GM21423 (cell line): ENCODE measurements around the gene DCAF7.
A peak's percentile ranks its signal among the peaks of the same experiment; 100 is the strongest.

Experiments
- ATAC-seq: cut with Tn5 transposase; IDR thresholded peaks from one replicate; pipeline ENCODE4 v1.9.1; 2021; ENCODE audit warnings: mild to moderate bottlenecking, moderate library complexity; ENCODE audit not compliant: unreplicated experiment

Gene DCAF7, protein sequence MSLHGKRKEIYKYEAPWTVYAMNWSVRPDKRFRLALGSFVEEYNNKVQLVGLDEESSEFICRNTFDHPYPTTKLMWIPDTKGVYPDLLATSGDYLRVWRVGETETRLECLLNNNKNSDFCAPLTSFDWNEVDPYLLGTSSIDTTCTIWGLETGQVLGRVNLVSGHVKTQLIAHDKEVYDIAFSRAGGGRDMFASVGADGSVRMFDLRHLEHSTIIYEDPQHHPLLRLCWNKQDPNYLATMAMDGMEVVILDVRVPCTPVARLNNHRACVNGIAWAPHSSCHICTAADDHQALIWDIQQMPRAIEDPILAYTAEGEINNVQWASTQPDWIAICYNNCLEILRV

DNA sequence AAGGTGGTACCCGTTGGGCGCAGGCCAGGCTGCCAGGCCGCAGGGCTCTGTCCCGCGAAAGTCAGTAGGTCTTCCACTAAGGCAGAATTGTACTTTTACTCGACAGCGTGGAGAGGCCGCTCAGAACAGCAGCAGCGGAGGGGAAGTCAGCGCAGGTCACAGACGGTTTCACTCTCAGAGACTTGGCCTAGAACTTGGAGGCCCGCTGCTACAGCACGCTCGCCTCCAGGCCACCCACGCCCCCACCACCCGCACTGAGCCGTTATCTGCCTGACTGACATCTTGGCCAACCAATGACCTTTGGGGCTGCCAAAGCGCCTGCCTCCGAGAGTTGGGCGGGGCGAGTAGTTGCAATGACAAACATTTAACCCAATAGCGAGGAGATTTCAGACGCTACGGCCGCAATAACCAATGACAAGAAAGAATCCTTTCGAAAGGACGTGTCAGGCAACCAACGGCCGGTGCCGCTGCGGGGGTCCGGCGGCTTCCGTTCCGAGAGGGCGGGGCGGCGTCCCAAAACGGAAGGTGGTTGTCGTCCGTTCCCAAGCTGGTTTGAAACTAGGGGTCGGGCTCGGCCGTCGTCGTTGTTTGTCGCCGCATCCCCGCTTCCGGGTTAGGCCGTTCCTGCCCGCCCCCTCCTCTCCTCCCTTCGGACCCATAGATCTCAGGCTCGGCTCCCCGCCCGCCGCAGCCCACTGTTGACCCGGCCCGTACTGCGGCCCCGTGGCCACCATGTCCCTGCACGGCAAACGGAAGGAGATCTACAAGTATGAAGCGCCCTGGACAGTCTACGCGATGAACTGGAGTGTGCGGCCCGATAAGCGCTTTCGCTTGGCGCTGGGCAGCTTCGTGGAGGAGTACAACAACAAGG is at the start of gene DCAF7:
DCAF7 (plus strand) TSS at position 532 of the 871 bp plus-strand sequence; CDS start at position 733, 201 bp downstream.
- peak; percentile 93 for ATAC-seq

GRCh38 chr17:63500543-63501390 is 49.5 kb upstream of the DCAF7 start:
- ATAC-seq = no peak

DNA sequence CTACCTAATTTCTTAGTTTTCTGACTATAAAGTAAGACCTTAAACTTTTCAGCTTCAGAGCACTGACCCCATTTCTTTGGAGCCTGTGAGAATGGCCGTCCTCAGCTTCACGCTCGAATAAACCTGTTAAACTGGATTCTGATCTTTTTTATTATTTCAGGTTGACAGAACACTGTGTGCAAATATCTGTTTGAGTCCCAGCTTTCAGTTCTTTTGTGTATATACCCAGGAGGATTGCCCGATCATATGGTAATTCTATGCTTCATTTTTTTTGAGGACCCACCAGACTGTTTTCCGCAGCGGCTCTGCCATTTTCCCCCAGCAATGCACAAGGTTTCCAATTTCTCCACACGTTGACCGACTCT is 47.0 kb upstream of the DCAF7 start:
- ATAC-seq = no peak

GRCh38 chr17:63504261-63504660 is 46.0 kb upstream of the DCAF7 start:
- no peak for ATAC-seq

DNA sequence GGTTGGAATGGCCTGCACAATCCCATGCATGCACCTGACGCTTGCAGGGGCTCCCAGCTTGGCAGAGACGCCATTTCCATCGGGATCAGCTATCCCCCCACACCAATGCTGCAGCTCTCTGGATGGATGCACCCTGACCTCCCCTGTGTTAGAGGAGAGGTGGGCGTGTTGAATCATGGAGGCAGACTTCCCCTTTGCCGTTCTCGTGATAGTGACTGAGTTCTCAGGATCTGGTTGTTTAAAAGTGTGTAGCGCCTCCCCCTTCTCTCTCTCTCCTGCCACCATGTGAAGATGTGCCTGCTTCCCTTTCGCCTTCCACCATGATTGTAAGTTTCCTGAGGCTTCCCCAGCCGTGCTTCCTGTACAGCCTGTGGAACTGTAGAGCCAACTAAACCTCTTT is 44.9 kb upstream of the DCAF7 start:
- no peak for ATAC-seq

GRCh38 chr17:63506627-63507026 is 43.6 kb upstream of the DCAF7 start:
- no peak for ATAC-seq

GRCh38 chr17:63511331-63511730 is 38.9 kb upstream of the DCAF7 start:
- ATAC-seq = no peak

DNA sequence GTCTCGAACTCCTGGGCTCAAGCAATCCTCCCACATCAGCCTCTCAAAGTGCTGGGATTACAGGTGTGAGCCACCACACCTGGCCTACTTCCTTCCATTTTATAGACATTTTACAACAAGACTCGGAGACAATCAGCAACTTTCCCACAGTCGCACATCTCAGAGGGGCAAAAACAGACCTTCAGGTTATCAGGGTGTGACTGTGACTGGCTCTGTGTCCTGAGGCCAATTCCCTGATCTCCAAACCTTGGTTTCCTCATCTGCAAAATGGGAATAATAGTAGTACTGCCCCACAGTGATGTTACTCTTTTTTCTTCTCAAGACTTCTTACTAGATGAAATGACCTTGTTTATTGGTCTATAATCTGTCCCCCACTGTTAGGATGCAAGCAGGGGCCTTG is 37.9 kb upstream of the DCAF7 start:
- ATAC-seq = no peak

GRCh38 chr17:63512896-63513644 is 37.2 kb upstream of the DCAF7 start:
- ATAC-seq = no peak

GRCh38 chr17:63514477-63514876 is 35.8 kb upstream of the DCAF7 start:
- no peak for ATAC-seq

DNA sequence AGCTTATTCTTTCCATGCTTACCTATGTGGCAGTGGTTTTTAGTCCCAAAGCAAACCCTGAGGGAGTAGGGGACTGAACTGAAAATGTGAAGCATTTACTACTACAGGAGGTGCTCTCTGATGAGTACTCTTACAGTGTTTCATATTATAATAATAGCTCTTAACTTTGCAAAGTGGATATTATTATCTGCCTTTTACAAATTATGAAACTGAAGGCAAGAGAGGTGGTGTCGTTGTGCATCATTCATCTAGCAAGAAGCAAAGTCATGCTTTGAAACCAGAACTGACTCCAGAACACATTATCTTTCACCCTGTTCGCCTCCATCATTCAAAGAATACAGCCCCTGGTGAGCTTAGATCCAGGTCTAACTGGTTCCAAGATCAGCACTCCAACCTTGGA is 35.3 kb upstream of the DCAF7 start:
- no peak for ATAC-seq

DNA sequence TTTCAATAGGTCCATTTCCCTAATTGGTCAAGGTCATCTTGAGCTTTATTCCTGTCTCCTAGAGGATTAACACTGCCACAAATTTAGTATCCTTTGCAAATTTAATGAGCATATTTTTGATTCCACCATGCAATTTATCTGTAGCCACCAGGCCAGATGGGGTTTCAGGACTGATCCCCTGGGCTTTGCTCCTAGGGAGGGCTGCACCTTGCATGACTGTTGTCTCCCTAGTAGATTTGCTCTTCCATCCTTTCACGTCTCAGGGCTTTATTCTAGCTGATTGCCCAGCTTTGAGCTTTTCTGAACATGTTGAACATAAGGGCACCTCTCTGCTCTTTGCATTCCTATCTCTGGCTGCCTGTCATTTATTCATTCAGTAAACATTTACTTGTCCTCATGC is 34.9 kb upstream of the DCAF7 start:
- ATAC-seq = no peak

DNA sequence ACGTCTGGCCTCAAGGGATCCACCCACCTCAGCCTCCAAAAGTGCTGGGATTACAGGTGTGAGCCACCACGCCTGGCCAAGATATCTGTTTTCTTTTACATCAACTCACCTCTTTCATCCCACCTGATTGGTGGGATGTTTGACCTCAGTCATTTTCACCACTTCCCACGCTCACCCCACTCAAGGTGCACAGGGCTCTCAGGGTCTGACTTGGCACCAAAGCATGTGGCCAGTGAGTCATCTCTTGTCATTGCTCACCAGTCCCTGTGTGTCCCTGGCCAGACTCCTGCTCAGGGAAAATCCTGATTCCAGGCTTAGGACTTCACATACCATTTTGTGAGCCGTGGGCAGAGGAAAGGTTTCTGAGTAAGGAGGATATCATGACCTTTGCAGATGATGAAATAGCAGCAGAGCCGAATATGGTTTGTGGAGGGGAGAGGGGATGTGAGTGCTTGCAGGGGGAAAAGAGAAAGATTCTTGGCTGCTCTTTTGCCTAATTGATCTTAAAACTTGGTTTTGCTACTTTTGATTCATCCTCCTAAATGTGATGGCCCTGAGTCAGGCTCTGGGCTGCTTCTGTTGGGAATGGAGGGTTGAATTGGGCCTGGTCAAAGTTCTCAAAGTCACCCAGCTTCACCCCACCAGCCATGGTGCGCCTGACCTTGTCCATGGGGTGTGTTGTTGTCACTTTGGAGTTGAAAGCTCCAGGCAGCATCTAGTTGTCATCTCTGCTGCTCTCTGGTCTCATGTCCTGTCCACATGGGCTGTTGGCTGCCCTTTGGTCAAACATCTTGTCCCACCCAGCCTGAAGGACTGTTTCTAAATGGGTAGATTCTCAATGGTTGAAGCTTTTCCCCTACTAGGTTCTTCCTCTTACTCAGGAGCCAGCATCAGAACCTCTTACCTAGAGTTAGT is 33.1 kb upstream of the DCAF7 start:
- ATAC-seq = no peak

DNA sequence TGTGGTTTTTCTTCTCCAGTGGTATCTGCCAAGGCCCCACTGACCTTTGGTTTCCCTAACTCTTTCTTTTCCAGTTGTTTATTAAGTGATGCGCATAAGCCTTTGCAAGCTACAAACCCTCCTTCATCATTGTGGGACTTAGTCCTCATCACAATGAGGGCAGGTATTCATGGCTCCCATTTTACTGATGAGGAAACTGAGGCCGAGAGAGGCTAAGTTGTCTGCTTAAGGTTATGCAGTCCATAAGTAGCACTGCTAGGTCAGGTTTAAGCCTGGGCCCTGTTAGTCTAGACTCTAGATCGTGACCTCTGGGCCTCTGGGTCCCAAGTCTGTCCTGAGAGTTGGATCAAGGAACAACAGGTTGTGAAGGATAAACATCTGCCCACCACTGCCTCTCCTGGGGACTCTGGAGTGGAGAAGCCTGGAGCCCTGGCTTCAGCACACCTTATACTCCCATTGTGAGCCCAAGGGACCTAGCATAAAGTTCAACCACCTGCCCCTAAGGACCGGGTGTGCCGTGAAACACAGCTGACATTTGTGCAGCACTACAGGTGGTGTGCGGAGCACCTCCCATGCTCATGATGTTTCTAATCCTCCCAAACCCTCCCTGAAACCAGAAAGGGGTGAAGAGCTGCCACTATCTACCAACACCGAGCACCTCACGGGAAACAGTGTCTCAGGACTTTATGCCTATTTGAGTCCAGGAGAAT is 32.3 kb upstream of the DCAF7 start:
- no peak for ATAC-seq

GRCh38 chr17:63519116-63519881 is 31.0 kb upstream of the DCAF7 start:
- ATAC-seq = no peak

DNA sequence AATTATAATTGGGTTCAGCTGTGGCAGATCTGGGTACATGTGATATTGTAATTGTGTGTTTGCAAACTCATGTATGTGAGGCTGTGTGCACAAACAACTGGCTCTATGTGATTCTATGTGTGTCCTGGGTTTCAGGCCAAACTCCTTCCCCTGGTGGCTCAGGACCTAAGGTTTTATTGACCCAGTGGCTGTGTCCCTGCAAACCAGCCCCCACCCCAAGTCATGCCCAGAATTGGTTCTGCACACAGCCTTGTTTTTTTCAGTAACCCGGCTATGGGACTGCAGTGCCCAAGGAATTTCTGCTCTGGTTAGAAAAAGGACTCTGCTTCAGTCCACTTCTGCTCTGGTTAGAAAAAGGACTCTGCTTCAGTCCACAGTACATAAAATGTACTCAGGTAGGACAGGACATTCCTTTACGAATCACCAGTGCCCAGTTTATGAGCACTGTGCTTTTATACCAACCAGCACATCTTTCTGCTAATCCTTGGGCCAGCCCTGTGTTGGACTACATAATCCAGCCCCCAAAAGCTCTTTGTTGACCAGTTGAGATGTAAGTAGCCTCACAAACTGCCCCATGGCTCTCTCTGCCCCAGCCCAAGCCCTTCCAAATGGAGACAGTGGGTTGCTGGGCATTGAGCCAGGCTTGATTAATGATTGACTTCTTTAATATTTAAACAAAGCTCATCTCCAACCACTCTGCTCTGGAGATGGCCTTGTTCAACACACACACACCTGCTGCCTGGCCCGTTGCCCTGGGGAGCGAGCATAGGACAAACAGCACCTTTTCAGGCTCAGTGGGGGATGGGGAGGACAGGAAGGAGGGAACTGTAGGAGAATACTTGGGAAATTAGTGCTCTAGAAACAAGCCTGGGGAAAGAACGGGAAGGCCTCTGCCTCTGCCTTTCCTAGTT is 30.1 kb upstream of the DCAF7 start:
- no peak for ATAC-seq

GRCh38 chr17:63523253-63523855 is 26.9 kb upstream of the DCAF7 start, which contains the start of gene KCNH6:
Gene KCNH6, plus strand, starts transcription at chr17:63523358. Its CDS starts 56 bp downstream, at chr17:63523414.
- no peak for ATAC-seq
